ENCODE results near the gene LCNL1.

The LCNL1 gene

DNA sequence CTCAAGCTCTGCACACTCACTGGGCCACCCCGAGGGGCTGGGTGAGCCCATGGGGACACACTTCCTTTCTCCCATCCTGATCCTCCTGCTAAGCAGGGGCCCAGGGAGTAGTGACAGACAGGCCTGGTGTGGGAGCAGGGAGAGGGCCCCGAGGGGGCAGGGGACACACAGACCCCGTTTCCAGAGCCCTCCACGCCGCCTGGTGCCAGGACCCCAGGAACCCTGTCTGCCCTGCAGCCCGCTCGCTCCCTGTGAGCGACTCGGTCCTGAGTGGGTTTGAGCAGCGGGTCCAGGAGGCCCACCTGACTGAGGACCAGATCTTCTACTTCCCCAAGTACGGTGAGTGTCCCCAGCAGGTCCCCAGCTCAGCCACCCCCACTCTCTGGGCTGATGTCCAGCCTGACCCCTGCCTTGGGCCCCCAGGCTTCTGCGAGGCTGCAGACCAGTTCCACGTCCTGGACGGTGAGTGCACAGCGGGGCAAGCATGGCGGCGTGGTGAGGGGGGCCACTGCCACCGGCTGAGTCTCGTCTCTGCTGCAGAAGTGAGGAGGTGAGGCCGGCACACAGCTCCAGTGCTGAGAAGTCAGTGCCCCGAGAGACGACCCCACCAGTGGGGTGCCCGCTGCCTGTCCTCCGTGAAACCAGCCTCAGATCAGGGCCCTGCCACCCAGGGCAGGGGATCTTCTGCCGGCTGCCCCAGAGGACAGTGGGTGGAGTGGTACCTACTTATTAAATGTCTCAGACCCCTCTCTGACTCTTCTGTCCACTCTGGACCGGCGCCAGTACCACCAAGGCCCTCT, 36.4 kb upstream of the LCNL1 start:
- no peak for DNase-seq (ENCODE audit: extremely low read depth in 1 of 2, low read depth in 1 of 2)

DNA sequence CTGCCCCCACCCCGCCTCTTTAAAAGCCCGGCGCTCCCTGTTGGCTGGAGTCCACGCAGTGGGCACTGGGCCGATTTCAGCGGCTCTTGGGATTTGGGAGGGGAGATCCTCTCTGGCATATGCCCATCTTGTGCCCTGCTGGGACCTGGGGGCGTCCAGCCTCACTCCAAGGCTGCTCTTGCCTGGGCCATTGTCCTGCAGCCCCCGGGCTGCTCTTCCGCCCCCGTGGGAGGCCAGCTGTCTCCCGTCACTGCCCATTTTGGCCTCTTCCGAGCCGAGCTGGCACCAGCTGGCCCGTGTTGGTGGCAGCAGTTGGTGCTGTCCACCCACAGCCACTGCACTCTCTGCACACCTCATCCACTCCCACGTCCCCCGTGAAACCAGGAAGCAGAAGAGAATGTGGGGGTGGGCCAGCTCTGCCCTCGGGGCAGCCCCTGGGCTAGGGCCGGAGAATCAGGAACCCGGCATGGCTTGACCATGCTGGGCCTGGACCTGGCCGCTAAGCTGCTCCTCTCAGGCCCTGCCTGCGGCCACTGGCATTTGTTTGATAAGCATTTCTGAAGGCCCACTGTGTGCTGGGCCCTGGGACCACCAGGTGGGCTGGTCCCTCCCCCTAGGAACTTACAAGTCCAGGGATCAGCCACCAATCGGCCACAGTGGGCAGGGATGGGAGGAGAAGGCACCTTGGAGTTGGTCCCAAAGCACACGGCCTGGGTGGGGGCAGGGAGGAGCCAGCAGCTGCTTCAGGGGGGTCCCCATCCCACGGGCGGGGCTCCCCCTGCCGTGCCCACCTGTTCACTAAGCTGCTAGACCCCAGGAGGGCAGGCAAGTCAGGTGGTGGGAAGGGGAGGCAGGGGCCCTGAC, 35.5 kb upstream of the LCNL1 start:
- DNase-seq (ENCODE audit: extremely low read depth in 1 of 2, low read depth in 1 of 2) = no peak

DNA sequence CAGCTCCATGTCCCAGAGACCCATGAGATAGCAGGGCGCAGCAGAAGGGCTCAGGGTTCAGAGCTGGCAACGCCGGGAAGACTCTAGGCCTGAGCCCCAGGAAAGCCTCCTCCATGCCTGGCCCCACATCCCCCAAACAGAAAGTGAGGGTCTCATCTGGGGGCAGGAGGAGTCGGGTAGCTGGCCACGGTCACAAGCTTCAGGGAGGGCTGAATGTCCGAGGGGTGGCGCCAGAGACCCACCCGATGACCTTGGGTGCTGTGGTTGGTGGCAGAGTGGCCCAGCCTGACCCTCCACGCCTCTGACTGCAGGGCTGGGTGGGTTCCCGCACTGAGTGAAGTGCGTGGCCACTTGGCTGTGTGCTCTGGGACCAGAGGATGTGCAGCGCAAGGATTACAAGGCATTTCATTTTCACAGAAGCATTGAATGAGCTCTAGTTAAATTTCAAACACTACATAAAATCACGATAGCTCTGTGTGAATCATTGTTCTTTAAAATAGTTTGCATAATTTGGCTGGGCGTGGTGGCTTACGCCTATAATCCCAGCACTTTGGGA, 34.8 kb upstream of the LCNL1 start:
- no peak for DNase-seq (ENCODE audit: extremely low read depth in 1 of 2, low read depth in 1 of 2)

DNA sequence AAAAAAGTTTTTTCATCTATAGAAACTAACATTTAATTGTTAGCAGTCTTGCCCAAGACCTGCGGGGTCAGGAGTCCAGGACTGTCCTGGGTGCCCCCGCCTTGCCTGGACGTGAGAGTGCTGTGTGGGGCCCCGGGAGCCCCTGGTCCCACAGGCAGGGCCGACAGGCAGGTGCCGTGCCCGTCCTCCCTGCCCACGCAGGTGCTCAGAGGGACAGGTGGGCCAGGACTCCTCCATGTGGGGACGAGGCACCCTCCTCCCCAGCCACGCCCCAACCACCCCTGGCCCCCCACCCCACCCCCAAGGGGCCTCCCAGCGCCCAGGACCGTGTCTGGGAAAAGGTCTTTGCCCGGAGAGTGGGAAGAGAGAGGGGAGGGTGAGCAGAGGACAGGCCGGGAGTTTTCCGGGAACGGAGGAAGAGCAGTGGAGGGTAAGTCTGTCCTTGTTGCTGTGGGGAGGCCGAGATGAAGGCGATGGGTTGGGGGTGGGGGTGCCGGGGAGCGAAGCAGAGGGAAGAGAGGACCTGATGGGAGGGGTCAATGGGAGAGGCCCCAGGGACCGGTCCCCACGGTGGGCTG, 33.5 kb upstream of the LCNL1 start:
- no peak for DNase-seq (ENCODE audit: extremely low read depth in 1 of 2, low read depth in 1 of 2)

GRCh38 chr9:136949817-136950655, 32.8 kb upstream of the LCNL1 start:
- DNase-seq (ENCODE audit: extremely low read depth in 1 of 2, low read depth in 1 of 2) = peak; percentile 95

- DNase-seq (ENCODE audit: extremely low read depth in 1 of 2, low read depth in 1 of 2) = no peak
These were observed 32.0 kb upstream of the LCNL1 start for GRCh38 chr9:136950656-136951276.

DNA sequence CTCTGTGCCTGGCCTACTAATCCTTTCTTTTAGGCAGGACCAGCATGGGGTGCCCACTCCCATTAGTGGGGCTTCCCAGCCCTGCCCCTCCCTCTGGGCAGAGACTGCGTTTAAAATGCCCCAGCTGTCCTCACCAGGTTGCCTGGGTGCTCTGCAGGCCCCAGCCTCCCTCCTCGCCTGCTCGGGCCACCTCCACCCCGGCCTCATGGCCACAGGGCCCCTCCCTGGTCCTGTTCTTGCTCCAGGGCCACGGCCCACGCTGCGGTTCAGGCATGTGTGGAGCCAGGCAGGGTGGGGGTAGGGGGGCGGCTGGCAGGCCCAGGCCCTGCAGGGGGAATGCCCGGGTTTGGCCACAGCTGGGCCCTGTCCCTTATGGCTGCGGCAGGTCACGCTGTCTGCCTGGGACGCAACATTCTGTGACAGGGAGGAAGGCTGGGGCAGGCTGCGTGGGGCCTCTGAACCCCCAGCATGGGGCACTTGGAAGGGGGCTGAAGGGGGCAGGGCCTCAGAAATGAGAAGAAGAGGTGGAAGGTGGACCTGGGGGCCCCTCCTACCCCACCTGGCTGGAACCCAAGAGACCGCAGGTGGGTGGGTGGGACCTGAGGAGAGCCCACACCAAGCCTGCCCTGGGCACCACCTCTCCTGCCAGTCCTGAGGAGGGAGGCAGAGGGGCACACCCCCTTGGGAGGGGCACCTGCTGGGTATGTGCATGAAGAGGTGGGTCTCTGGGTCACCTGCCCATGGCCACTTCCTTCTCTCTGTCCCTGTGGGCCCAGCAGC, 31.1 kb upstream of the LCNL1 start, which contains the start of gene LCN12:
Gene LCN12 (plus strand): TSS at position 733 of the 780 bp plus-strand sequence. CDS start 55 bp downstream, outside the sequence.
- DNase-seq (ENCODE audit: extremely low read depth in 1 of 2, low read depth in 1 of 2) = no peak

GRCh38 chr9:136952321-136952850, 30.4 kb upstream of the LCNL1 start:
- no peak for DNase-seq (ENCODE audit: extremely low read depth in 1 of 2, low read depth in 1 of 2)

DNA sequence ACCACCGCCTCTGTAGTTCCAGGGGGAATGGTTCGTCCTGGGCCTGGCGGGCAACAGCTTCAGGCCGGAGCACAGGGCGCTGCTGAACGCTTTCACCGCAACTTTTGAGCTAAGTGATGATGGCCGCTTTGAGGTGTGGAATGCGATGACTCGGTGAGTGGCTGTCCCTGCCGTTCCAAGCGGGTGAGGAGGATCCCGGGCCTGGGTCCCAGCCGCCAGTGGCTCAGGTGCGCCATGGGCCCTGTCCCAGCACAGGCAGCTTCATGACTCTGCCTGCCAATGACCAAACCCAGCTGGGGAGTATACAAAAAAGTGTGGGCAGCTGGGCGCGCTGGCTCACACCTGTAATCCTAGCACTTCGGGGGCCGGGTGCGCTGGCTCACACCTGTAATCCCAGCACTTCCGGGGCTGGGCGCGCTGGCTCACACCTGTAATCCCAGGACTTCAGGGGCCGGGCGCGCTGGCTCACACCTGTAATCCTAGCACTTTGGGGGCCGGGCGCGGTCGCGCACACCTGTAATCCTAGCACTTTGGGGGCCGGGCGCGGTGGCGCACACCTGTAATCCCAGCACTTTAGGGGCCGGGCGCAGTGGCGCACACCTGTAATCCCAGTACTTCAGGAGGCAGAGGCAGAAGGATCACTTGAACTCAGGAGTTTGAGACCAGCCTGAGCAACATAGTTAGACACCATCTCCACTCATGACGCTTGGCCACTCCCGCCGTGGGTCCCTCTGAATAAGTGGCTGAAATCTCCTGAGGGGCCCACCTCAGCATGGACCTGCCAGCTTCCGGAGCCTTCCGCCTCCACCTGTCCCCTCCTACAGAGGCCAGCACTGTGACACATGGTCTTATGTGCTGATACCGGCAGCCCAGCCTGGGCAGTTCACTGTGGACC, 29.7 kb upstream of the LCNL1 start:
- no peak for DNase-seq (ENCODE audit: extremely low read depth in 1 of 2, low read depth in 1 of 2)

DNA sequence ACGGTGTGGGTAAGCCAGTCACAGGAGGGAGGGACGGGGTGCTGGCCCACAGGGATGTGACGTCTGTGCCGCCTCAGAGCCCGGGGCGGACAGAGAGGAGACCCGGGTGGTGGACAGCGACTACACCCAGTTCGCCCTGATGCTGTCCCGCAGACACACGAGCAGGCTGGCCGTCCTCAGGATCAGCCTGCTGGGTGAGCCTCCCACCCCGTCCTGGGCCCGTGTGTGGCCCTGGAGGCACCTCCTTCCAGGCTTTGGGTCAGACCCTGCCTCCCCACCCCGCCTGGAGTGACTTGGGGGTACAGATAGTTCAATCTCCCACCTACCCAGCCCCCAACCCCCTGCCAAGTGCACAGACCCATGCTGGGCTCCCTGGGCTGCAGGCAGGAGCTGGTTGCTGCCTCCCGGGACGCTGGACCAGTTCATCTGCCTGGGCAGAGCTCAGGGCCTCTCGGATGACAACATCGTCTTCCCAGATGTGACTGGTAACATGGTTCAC, 29.0 kb upstream of the LCNL1 start:
- DNase-seq (ENCODE audit: extremely low read depth in 1 of 2, low read depth in 1 of 2) = no peak

DNA sequence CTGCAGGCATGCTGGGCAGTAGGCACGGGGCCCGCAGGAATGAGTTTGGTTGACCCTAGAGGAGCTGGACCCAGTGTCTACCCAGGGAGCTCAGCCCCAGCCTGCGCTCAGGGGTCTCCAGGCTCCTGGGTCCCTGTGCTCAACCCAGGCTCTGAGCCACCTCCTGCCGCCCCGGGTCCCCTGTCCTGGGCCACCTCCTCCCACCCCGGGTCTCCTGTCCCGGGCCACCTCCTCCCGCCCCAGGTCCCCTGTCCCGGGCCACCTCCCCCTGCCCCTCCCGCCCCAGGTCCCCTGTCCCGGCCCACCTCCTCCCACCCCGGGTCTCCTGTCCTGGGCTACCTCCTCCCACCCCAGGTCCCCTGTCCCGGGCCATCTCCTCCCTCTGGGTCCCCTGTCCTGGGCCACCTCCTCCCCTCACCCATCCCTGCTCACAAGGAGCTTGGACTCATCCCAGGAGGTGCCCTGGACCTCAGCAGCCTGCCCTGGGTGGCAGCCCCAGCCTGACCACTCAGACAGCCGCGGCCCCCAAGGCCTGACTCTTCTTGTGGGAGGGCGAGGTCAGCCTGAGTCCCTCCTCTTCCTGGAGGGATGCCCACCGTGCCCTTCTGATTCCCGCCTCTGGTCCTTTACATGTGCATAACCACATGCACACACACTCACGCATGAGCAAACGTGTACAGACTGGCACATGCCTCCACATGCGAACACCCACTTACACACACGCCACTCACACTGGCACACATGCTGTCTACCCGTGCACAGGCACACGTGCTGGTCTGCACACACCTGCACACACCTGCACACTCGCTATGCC, 28.3 kb upstream of the LCNL1 start:
- no peak for DNase-seq (ENCODE audit: extremely low read depth in 1 of 2, low read depth in 1 of 2)

GRCh38 chr9:136955202-136955942, 27.4 kb upstream of the LCNL1 start:
- no peak for DNase-seq (ENCODE audit: extremely low read depth in 1 of 2, low read depth in 1 of 2)

- DNase-seq (ENCODE audit: extremely low read depth in 1 of 2, low read depth in 1 of 2) = no peak
These were observed 26.9 kb upstream of the LCNL1 start for GRCh38 chr9:136955943-136956335.

- DNase-seq (ENCODE audit: extremely low read depth in 1 of 2, low read depth in 1 of 2) = no peak
These were observed 26.2 kb upstream of the LCNL1 start for GRCh38 chr9:136956604-136957003.

GRCh38 chr9:136957461-136957860, 25.3 kb upstream of the LCNL1 start:
- DNase-seq (ENCODE audit: extremely low read depth in 1 of 2, low read depth in 1 of 2) = no peak

DNA sequence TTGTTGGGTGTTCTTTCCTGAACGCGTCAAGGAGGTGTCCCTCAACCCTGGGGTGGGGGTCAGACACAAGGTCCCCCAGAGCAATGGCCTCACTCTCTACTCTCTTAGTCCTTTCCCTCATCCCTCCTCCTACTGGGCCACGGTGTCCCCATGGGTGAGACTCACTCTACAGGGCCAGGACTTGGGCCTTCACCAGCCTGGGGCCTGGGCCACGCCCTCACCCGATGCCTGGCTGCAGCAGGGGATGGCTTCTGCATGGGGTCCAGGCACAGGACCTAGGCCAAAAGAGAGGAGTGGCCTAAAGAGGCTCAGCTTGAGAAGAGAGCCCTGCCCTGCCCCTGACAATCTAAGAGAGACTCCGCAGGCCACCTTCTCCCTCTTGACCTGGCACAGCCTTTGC, 24.9 kb upstream of the LCNL1 start:
- DNase-seq (ENCODE audit: extremely low read depth in 1 of 2, low read depth in 1 of 2) = no peak

Data from activated CD8-positive, alpha-beta memory T cell treated with anti-CD3 and anti-CD28 coated beads for 1 hour (primary cell).